ENCODE data around the gene TEX13C.
"Not testable (repeated sequence)": the region's sequence is repeated elsewhere in the genome, so short reads cannot be mapped to it uniquely, and the experiment has no call there.

The TEX13C gene

DNA sequence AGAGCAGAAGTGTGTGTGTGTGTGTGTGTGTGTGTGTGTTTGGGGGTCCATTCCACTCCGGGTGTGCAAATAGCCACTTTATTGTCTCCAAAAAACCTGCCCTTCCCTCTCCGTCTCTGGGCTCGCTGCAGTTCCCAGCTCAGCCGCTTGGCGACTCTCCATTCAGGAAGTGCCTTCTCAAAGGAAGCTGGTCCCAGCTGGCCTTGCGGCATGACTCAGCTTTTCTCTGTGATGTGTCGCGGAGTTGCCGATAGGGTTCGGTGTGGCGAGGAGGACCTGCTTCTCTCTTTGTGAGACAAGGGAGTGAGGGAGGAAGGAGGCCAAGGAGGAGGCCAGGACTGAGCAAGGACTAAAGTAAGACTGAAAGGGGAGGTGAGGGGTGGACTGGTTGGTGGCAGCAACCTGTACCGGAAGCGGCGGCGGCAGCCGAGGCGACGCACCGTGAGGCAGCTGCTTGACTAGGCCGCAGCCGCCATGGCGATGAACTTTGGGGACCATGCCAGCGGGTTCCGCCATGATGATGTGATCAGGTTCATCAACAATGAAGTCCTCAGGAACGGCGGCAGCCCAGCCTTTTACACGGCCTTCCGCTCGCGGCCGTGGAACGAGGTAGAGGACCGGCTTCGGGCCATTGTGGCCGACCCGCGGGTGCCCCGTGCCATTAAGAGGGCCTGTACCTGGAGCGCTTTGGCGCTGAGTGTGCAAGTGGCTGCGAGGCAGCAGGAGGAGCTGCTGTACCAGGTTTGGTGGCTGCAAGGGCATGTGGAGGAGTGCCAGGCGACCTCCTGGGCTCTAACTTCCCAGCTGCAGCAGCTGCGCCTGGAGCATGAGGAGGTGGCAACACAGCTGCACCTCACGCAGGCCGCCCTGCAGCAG lies at the start of gene TEX13C:
Gene TEX13C (plus strand): TSS at position 226 of the 876 bp plus-strand sequence. CDS start 249 bp downstream, at position 475.
- DNase-seq (ENCODE audit: low spot score) = no peak

DNA sequence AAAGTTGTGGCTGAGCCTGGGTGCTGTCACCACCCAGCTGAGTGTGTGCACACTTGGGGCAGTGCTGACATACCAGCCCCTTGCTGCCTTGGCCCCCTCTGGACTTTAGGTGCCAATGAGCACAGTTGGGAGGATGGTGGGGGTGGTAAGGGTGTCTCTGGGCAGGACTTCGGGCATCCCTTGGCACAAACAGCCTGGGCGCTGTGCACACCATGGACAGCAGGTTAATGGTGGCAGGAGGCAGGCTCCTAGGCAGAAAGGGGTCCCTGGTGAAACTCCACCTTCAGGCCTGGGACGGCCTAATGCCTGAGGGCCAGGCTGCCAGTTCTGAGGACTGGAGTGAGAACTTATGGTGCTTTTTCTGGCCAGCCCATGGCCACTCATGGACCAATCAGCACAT lies 32.4 kb upstream of the TEX13C start:
- DNase-seq (ENCODE audit: low spot score) = no peak

GRCh38 chrX:125288343-125288742 lies 31.3 kb upstream of the TEX13C start:
- DNase-seq (ENCODE audit: low spot score) = no peak

GRCh38 chrX:125289209-125289608 lies 30.5 kb upstream of the TEX13C start:
- no peak for DNase-seq (ENCODE audit: low spot score)

GRCh38 chrX:125289920-125290319 lies 29.8 kb upstream of the TEX13C start:
- no peak for DNase-seq (ENCODE audit: low spot score)

DNA sequence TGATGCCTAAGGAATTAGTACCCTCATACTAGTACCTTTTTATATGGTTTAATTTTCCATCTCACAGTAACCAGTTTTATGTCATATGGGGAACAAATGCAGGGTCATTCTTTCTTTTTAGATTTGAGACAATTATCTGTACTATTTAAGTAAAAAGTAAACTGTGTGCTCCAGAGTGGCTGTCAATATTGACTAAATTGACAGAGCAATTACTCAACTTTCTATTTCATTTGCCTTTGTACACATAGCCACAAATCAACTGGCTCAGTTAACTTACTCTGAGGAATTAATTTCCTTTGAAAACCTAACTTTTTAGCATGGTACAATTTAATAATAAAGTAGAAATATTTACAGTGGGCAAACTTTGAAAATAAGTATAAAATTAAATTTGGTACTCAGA lies 28.5 kb upstream of the TEX13C start:
- DNase-seq (ENCODE audit: low spot score) = no peak

DNA sequence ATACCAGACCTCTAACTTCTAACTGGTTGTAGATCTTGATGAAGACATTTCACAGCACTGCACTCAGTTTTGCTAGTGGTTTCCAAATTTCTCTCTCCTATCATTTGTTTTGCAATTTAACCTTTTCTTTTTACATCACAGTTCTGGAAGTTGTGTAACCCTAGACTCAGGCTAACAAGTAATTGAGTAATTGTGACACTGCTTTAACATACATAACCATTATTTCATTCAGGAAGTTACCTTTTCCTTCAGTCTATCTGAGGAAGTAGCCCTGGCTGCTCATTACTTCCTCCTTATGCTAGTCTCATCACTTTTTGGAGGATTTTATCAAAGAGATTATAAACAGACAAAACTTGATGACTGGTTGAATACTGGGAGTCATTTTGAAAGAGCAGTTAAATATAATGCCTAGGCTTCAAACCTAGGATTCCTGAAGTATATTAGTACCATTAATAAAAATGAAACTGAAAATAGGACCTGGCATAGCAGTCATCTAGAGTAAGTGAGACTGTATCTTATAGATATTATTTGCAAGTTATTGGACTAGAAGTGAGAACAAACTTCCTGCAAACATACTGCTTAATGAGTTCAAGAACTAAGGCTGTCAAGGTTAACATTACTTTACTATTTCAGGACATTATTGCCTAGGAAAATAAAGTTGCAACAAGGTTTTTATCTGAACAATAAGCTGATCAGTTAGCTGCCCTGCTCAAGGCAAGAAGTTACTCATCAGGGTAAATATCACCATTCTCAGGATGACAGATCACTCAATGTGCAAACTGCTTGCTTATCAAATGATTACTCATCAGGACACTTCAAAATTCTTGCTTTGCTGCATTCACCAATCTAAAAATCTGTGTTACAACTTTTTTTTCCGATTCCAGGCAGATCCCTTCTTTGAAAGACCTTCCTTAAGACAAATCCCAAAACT lies 25.6 kb upstream of the TEX13C start:
- DNase-seq (ENCODE audit: low spot score) = no peak

DNA sequence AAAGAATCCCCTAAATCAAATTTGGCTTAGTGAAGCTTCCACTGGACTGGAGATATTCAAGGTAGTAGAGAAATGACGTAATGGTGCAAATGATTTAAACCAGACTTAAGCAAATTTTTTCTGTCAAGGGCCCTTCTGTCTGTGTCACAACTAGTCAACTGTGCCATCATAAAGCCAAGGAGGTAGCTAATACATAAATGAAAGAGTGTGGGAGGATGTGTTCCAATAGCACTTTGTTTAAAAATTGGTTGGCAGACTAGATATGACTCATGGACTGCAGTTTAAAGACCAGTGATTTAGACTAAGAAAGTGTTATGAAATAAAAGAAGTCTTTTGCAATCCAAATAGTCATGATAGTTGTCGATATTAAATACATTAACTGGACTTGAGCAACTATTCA lies 24.3 kb upstream of the TEX13C start:
- no peak for DNase-seq (ENCODE audit: low spot score)

DNA sequence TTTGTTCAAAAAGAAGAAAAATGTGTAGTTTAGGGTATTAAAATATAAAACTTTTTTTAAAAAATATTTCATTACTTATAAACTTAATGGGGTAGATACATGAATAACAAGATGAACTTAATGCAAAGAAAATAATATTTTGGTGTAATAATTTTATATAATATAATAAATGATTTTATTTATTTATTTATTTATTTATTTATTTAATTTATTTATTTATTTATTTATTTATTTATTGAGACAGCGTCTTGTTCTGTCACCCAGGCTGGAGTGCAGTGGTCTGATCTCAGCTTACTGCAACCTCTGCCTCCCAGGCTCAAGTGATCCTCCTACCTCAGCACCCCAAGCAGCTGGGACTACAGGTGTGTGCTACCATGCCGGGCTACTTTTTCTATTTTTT lies 20.8 kb upstream of the TEX13C start:
- no peak for DNase-seq (ENCODE audit: low spot score)

DNA sequence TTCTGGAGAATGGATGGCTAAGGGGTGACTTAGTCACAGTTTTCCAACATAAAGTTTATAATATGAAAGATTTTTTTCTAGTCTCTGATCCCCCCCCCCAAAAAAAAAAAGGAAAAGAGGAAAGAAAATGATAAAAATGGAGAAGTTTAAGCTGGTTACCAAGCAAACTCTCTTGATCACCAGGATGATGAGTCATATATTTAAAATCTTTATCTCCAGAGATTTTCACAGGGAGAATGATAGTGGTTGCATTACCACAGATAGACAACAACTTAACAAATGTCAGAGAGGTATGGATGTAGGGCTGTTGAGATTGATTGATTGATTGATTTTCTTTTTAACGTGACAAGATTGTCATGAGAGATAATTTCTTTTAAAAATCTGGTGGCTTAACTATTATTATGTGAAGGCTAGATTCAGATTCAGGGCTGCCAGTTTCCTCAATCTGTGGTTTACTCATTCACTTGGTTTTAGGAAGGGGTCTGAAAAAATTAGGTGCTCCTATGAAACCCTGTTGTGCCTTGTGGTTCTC lies 13.3 kb upstream of the TEX13C start:
- DNase-seq (ENCODE audit: low spot score) = no peak

DNA sequence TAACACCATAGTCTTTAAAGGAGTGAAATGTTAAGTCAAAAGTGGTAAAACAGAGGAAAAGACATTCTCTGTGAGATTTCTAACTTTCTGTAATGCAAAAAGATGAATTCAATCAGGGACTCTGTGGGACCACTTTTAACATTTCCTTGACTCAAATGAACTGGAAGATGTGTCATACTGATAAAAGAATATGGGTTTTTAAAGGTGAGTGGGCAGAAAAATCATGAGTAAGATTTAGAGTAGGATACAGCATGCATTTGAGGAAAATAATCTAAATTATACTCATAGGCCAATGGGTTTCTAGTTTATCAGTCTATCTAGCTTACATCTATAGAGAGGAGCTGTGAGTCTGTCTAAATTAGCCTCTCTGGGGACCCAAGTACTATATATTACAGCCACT lies 11.0 kb upstream of the TEX13C start:
- no peak for DNase-seq (ENCODE audit: low spot score)

- DNase-seq (ENCODE audit: low spot score) = not testable (repeated sequence)
These were observed 505 bp upstream of the TEX13C start for GRCh38 chrX:125319166-125319565.

DNA sequence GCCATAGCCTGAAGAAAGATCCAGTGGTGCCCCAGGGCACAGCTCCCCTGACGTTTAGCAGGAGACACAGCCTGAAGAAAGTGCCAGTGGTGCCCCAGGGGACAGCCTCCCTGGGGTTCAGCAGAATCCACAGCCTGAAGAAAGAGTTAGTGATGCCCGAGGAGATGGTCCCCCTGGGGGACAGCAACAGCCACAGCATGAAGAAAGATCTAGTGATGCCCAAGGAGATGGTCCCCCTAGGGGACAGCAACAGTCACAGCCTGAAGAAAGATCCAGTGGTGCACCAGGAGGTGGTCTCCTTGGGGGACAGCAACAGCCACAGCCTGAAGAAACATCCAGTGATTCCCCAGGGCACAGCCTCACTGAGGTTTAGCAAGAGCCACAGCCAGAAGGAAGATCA lies 2.8 kb downstream of the TEX13C start:
- no peak for DNase-seq (ENCODE audit: low spot score)

DNA sequence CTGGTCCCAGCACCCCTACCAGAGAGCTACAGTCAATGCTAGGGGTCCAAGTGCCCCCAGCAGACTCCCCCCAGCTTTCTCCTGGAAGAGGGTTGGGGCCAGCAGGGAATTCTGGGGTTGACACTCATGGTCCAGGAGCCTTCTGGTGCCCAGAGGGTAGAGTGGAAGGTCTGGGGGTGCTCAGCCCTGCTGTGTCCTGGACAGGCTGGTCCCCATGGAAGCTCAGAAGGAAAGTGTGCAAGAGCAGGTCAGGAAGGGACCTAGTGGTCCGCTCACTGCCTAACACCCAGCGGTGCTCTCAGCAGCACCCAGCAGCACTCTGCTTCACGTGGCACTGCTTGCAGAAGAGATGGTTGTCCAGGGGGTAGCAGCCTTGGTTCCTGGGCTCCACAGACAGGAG lies 6.9 kb downstream of the TEX13C start:
- DNase-seq (ENCODE audit: low spot score) = no peak

- DNase-seq (ENCODE audit: low spot score) = no peak
These were observed 8.2 kb downstream of the TEX13C start for GRCh38 chrX:125327891-125328290.

GRCh38 chrX:125333583-125333982 lies 13.9 kb downstream of the TEX13C start:
- no peak for DNase-seq (ENCODE audit: low spot score)

DNA sequence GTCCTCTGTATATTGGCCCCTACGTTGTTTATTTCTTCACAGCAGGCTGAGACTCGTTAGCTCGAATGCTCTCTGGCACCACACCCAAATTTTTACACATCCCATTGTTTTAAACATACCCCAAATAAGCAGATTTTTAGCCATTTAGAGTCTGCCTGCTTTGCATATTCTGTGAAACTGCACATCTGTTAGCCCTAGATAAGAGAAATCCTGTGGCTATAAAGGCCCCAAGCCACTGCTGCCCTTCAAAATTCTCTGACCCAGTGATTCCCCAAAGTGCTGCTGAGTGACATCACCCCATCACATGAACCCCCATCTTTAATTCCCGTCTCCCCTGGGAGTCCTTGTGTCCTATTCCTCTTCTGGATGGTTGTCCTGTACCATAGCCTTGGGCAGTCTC lies 20.8 kb downstream of the TEX13C start:
- no peak for DNase-seq (ENCODE audit: low spot score)

GRCh38 chrX:125374169-125374568 lies 54.5 kb downstream of the TEX13C start:
- DNase-seq (ENCODE audit: low spot score) = no peak

All from hematopoietic multipotent progenitor cell treated with erythropoietin and hydrocortisone succinate and interleukin-3 and kit ligand, for 17 days (in vitro differentiated cells).